Chondrocyte (in vitro differentiated cells): ENCODE results near the gene PRELP. TPM values are rescaled to one million over a fixed set of nuclear protein-coding genes. Genes with fewer than 3 reads are reported as not detected.

ENCODE experiments used
- DNase-seq: peaks from one replicate; pipeline ENCODE4 v3.0.0; 2021; ENCODE audit warnings: mixed read lengths, low spot score
- H3K27ac Mint-ChIP-seq: one replicate; pipeline ENCODE4 v1.8.0; 2021; ENCODE audit warnings: mild to moderate bottlenecking, moderate library complexity, mixed read lengths; ENCODE audit not compliant: unreplicated experiment
- H3K27me3 Mint-ChIP-seq: 2 replicates; pipeline ENCODE4 v1.8.0; 2021; ENCODE audit warnings: low read depth, mixed read lengths
- H3K36me3 Mint-ChIP-seq: 2 replicates; pipeline ENCODE4 v1.8.0; 2021; ENCODE audit warnings: low read depth, mixed read lengths
- H3K4me1 Mint-ChIP-seq: 2 replicates; pipeline ENCODE4 v1.8.0; 2021; ENCODE audit warnings: low read depth, mild to moderate bottlenecking, mixed read lengths
- H3K4me3 Mint-ChIP-seq: one replicate; pipeline ENCODE4 v1.8.0; 2021; ENCODE audit warnings: mild to moderate bottlenecking, moderate library complexity, mixed read lengths; ENCODE audit not compliant: unreplicated experiment
- H3K9me3 Mint-ChIP-seq: 2 replicates; pipeline ENCODE4 v1.8.0; 2021; ENCODE audit warnings: low read depth, mixed read lengths
- CTCF ChIP-seq: fragments of 200-600 bp; sonication (generic); IDR thresholded peaks from 2 replicates; pipeline ENCODE4 v1.5.0; 2021; ENCODE audit warnings: antibody characterized with exemption, mild to moderate bottlenecking, moderate library complexity
- total RNA-seq: library from RNA; stranded (reverse); gene quantifications from 3 replicates; pipeline ENCODE4 v1.2.1, GENCODE V29; 2021

PRELP gene
- total RNA-seq, 1 donor from 2014 or later, result 33.7 TPM

GRCh38 chr1:203526130-203526529, 50.5 kb downstream of the PRELP start:
- peaks cover 65% of the 10 kb centered on the region for H3K4me1 Mint-ChIP-seq
- no peaks in the 10 kb centered on the region for H3K27me3 Mint-ChIP-seq
- no peak for TF ChIP-seq CTCF
- H3K36me3 Mint-ChIP-seq, result no peaks in the 10 kb centered on the region
- no peaks in the 10 kb centered on the region for H3K9me3 Mint-ChIP-seq
- no peak for DNase-seq
- no peak overlapping the region for H3K4me3 Mint-ChIP-seq
- H3K27ac Mint-ChIP-seq, result no peak overlapping the region

- no peak overlapping the region for H3K4me3 Mint-ChIP-seq
- H3K4me1 Mint-ChIP-seq, result peaks cover 62% of the 10 kb centered on the region
- H3K9me3 Mint-ChIP-seq, result no peaks in the 10 kb centered on the region
- no peaks in the 10 kb centered on the region for H3K36me3 Mint-ChIP-seq
- no peaks in the 10 kb centered on the region for H3K27me3 Mint-ChIP-seq
- DNase-seq, result no peak
- no peak overlapping the region for H3K27ac Mint-ChIP-seq
- TF ChIP-seq CTCF, result no peak
Observed at GRCh38 chr1:203526572-203526971, 51.0 kb downstream of the PRELP start.

DNA sequence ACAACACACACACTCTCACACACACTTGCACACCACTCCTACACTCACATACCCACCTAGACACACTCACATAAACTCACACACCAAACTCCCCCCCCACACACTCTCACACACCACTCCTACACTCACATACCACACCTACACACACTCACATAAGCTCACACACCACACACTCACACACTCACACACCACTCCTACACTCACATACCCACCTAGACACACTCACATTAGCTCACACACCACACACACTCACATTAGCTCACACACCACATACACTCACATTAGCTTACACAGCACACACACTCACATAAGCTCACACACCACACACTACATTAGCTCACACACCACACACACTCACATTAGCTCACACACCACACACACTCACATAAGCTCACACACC, 51.4 kb downstream of the PRELP start:
- no peak overlapping the region for H3K4me3 Mint-ChIP-seq
- no peak for DNase-seq
- H3K36me3 Mint-ChIP-seq, result no peaks in the 10 kb centered on the region
- H3K9me3 Mint-ChIP-seq, result no peaks in the 10 kb centered on the region
- peaks cover 57% of the 10 kb centered on the region for H3K4me1 Mint-ChIP-seq
- H3K27ac Mint-ChIP-seq, result no peak overlapping the region
- TF ChIP-seq CTCF, result no peak
- H3K27me3 Mint-ChIP-seq, result no peaks in the 10 kb centered on the region

- no peak for DNase-seq
- Mint-ChIP-seq H3K4me1 (peaks cover 47% of the 10 kb centered on the region), H3K4me3 (no peak overlapping the region), H3K27me3 (no peaks in the 10 kb centered on the region), H3K36me3 (no peaks in the 10 kb centered on the region), H3K9me3 (no peaks in the 10 kb centered on the region), H3K27ac (no peak overlapping the region)
- peak; percentile 16 for TF ChIP-seq CTCF
Observed at GRCh38 chr1:203528063-203528462, 52.5 kb downstream of the PRELP start.

DNA sequence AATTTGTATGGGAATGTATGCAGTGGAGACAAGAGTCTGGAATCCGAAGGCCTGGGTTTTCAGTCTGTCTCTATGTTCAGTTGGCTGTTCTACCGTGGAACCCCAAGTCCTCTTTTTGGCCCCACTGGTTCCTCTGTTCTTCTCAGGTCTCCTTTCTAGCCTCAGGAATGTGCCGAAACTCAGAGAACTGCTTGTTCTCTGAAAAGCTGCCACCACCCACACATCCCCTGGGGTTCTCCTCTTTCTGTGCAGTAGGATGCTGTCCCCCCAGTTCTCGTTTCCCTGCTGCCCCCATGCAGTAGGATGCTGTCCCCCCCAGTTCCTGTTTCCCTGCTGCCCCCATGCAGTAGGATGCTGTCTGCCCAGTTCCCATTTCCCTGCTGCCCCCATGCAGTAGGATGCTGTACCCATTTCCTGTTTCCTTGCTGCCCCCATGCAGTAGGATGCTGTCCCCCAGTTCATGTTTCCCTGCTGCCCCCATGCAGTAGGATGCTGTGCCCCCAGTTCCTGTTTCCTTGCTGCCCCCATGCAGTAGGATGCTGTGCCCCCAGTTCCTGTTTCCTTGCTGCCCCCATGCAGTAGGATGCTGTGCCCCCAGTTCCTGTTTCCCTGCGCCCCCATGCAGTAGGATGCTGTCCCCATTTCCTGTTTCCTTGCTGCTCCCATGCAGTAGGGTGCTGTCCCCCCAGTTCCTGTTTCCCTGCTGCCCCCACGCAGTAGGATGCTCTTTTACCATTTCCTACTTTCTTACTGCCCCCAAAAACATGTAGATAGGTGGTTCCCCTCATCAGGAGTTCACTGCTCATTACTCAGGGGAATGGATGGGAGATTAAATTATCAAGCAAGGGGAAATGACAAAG, 53.6 kb downstream of the PRELP start:
- H3K27me3 Mint-ChIP-seq, result no peaks in the 10 kb centered on the region

More for the DNA sequence above, 53.6 kb downstream of the PRELP start:
- no peaks in the 10 kb centered on the region for H3K36me3 Mint-ChIP-seq
- no peak for TF ChIP-seq CTCF
- H3K9me3 Mint-ChIP-seq, result no peaks in the 10 kb centered on the region
- no peak overlapping the region for H3K27ac Mint-ChIP-seq
- no peak for DNase-seq
- peaks cover 46% of the 10 kb centered on the region for H3K4me1 Mint-ChIP-seq
- no peak overlapping the region for H3K4me3 Mint-ChIP-seq
